Stimulated activated CD4-positive, alpha-beta T cell treated with anti-CD3 and anti-CD28 coated beads, TNF-alpha, amount 100 ng/mL, for 4 hours (primary cell): ENCODE measurements around the gene ARL6.

Experiments
- DNase-seq, 3 experiments: peaks; one replicate each; pipeline ENCODE4 v3.0.0-alpha.2; 2020; ENCODE audit warnings: low read depth in 3 of 3

ARL6 gene, protein sequence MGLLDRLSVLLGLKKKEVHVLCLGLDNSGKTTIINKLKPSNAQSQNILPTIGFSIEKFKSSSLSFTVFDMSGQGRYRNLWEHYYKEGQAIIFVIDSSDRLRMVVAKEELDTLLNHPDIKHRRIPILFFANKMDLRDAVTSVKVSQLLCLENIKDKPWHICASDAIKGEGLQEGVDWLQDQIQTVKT

GRCh38 chr3:97764407-97765238 lies at the start of gene ARL6:
Gene ARL6, plus strand, starts transcription at chr3:97764758. Its CDS starts 3,350 bp downstream, at chr3:97768108.
- DNase-seq: peak; percentile 43 to 53 (median 53)

DNA sequence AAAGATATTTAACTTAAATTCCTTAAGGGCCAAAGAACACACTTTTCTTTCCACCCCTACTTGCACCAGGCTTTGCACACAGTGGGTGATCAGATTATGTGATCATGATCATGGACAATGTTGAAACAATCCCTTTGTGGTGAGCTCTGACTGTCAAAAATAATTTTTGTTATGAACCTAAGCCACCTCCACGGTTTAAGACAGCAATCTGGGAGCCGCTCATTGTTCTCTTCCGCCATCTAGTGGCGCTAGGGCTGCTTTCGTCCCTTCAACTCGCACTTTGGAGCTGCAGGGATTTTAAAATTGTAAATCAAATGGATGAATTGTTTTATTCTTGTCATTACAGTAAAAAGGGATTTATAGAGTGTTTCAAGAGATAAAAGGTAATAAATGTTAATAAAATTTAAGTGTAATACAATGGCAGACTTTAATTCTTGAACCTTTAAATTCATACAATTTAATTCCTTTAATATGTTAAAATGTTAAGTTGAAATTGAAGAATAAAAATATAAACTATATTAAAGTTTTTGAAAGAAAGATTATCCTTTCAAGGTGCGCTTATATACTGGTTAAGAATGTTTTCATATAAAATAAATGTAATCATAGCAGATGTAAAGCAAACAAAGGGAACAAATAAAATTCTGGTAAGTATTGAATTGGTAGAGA lies 45.3 kb upstream of the ARL6 start:
- peak; percentile 7 to 24 (median 17) for DNase-seq

- DNase-seq: no peak
These were observed 44.1 kb upstream of the ARL6 start for GRCh38 chr3:97720417-97720816.

DNA sequence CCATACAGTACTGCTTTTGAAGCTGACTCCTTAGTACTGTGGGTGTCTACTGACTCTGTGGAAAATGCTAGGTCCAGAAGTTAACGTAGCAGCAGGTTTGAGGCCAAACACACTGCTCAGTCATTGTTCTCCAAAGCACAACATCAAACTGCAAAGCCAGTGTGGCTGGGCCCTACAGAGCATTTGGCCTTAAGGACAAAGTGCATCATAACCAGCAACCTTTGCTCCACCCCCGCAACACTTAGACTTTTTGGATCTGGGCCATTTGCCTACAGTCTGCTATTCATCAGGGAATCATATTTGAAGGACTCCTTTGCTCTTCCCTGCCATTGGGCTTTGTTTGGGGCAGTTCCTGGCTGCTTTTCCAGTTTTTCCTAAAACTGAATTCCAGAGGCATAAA lies 43.1 kb upstream of the ARL6 start:
- DNase-seq: no peak

- no peak for DNase-seq
These were observed 27.6 kb upstream of the ARL6 start for GRCh38 chr3:97736928-97737327.

GRCh38 chr3:97738761-97739160 lies 25.8 kb upstream of the ARL6 start:
- DNase-seq: no peak

DNA sequence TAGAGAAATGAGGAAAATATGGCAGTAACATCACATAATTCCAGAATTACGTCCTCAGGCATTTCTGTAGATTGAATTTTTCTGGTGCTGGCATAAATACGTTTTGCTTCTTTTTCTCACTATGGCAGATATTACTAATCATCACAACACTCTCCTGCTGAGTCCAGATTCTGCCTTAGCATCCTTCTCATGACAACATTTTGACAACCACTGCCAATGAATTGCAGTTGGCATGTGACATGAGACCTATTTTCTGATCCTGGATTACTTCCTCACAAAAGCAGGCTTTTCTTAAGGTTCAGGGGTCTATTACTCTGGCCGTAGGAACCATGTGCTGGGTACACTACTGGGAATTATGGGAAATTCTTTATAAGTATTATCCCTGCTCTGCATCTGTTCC lies 22.5 kb upstream of the ARL6 start:
- DNase-seq: no peak

DNA sequence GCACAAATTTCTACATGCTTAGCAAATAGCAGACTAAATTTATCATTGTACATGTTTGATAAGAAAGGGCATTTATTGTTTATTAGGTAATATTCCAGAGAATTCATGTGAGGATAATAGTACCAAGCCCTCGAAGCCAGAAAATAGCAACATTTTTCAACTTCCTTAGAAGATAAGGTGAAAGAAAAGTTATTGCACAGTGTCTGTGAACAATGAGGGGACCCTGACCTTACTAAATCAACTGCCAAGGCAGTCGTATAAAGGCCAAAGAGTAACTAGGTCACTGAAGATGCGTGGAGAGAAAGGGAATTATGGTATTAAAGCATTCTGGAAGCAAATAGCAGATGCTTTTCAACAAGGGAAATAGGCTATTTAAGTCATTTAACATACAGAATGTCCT lies 20.3 kb upstream of the ARL6 start:
- DNase-seq: no peak

DNA sequence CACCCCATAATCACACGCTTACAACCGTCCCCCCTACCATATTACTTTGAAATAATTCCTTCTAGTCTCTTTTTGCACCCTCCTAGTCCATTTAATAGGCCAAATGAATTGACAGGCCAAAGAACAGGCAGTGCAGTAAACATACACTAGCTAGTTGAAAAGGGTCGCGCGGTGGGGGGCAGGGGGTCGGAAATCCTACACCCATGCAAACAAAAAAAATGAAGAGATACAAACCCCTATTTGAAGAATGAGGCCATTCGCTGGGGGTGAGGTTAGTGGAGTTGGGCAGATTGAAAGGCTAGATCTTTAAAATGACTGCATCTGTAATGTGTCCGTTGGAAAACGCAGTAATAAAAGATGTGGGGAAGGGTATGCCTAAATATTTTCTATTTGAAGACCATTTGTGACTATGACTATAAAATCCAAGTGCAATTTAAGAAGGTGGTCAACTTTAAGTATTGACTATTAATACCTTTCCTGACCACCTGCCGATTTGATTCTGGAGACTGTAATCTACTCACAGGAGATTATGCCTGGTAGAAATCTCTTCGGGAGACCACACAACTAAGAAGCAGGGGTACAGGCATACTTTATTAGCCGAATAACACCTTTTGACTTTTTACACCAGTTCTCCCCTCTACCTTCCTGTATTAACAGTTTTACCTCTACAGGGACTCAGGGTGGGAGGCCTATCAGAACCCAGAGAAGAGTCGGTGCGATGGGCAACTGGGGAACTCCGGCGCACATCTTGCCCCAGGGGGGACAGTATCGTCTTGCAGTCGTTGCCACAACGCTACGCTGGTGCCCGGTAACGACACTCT lies 762 bp upstream of the ARL6 start:
- DNase-seq: no peak

GRCh38 chr3:97765336-97765735 lies 778 bp downstream of the ARL6 start:
- no peak for DNase-seq

DNA sequence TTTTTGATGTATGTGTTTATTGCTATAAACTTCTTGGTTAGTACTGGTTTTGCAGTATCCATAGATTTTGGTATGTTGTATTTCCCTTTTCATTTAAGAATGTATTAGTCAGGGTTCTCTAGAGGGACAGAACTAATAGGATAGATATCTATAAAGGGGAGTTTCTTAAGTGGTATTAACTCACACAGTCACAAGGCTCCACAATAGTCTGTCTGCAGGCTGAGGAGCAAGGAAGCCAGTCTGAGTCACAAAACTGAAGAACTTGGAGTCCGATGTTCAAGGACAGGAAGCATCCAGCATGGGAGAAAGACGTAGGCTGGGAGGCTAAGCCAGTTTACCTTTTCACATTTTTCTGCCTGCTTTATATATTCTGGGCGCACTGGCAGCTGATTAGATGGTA lies 8.4 kb downstream of the ARL6 start:
- DNase-seq: no peak

- no peak for DNase-seq
These were observed 13.6 kb downstream of the ARL6 start for GRCh38 chr3:97778152-97778551.

DNA sequence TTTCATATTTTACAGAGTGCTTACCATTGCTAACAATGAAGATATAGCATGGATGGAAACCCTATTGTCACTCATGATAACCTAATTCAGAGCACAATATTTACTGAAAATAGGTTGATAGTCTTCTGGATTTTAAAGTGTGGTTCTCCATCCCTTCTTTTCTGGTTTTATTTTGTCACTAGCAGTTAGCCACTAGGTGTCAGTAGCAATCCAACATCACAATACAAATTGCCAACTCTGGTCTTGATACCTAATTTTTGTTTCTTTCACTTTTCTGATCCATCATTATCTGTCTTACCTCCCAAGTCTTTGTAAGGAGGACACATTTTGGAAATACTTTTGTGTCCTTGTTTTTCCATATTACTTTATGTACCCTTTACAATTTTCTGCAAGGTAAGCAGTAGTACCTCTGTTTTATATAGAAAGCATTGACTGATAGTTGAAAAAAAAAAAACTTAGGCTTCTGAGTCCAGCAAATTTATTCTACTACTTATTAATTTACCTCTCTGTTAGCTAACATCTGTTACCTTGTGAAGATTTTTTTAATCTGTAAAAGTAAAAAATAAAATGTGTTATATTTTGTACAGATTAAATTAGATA lies 29.0 kb downstream of the ARL6 start:
- no peak for DNase-seq

DNA sequence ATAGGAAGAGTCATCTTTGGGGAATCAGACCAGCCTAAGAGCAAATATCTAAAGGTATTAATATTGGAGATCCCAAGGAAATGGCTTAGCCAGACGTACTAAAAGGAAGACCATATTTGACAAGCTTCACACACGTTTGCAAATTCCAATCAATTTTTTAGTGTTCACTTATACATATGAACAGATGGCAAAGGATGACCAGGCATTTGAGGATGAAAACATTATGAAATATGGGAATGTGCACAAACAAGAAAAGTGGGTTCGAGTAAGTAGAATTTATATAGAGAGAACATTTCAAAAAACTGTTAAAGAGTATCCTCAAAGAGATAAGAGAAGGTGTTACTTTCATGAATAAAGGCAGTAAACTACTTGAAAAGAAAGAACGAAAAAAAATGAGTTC lies 31.4 kb downstream of the ARL6 start:
- DNase-seq: no peak

- no peak for DNase-seq
These were observed 39.9 kb downstream of the ARL6 start for GRCh38 chr3:97804471-97804870.

DNA sequence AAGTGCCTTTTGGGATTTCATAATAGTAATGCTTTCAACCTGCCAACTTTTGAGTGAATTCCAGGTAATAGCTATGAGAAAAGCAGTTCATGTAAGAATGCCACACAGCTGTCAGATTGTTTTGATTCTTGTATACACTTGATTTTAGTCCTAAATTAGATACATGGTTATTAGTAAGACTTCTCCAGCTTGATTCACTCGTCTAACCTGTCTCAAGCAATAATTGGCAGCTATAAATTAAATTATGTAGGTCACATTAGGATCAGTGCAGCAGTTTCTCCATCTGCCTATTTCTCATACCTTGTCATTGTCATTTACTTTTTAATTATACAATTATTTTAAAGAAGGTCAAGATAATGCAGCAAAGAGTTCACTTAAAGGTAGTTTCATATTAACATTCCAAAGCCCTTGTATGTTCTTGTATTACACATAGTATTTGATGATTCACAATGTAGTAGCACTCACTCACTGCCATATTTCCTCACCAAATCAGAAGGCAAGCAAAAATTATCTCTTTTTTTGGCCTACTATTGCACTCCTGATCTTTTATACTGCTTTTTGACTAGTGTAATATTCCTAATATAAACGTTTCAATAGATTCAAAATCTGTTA lies 46.3 kb downstream of the ARL6 start:
- DNase-seq: no peak

DNA sequence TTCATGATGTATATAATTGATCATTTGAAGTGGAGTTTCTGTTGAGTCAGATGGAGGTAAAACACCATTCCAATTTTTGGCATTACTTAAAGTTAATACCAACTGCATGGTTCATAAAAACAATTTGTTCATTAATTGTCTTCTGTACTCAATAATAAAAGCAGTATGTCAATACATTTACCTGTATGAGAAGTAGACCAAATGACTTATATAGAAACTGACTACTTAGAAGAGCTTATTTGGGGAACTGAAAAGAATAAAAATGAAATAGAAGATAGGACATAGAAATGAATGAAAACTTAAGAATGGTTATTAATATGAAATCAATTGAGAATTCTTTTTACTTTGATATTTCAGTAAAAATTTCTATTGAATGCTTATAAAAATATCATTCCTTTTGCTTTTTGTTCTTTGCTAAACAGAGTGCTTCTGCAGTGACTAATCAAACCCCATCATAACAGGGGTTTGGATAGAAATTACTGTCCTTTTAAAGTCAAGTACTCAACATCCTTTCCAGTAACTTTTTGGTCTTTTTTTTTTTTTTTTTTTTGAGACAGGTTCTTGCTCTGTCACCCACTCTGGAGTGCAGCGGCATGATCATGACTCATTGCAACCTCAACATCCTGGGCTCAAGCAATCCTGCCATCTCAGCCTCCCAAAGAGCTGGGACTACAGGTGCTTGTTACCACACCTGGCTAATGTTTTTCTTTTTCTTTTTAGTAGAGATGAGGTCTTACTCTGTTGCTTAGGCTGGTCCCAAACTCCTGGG lies 50.8 kb downstream of the ARL6 start:
- DNase-seq: peak in 2 of 3 experiments; percentile 17 to 21

DNA sequence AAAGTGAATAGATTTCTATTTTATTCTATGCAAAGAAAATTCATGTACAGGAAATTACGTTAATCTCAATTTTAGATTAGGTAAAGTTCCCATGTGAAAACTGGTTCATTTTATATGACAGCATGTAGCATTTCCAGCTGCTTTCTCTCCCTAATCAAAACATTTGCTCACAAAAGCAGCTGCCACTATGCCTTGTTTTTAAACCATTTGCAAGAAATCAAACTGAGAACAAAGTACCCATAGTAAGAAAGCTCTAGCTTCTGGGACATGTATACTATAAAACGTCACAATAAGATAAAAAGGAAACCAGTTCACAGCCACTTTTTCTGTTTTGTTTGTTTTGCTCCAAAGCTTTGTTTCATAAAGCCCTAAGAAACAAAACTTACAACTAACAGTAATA lies 52.3 kb downstream of the ARL6 start:
- no peak for DNase-seq

DNA sequence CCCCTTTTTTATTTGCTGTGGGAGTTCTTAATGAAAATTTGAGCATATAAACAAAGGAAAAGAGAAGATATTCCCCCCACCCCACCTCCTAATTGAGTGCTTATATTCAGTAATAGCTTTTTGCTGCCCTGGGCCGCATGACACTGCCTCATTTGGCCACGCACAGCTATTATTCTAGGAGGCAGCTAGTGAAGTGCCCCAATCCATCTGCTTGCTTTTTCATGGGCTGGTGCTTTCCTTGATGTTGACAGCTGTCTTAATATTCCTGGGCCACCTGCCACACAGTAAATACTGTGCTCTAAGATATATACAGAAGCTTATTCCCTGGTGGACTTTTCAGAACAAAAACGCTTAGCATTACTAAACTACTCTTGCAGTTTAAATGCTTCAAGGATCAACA lies 53.4 kb downstream of the ARL6 start:
- no peak for DNase-seq

- DNase-seq: no peak
These were observed 56.2 kb downstream of the ARL6 start for GRCh38 chr3:97820780-97821179.
